Activated CD8-positive, alpha-beta T cell treated with anti-CD3 and anti-CD28 coated beads for 36 hours (primary cell): ENCODE measurements around the gene SHROOM3. TPM values are rescaled to one million over a fixed set of nuclear protein-coding genes. Genes with fewer than 3 reads are reported as not detected.
"Not testable (repeated sequence)": the region's sequence is repeated elsewhere in the genome, so short reads cannot be mapped to it uniquely, and the experiment has no call there.

ENCODE experiments used
- ATAC-seq: fragments of 200-7000 bp; cut with Tn5 transposase; one replicate; pipeline ENCODE4 v1.10.0; 2021; ENCODE audit warnings: mild to moderate bottlenecking, moderate library complexity
- CTCF ChIA-PET: fragments of 350-600 bp; sonication (Branson Sonifier 250); formaldehyde crosslinking; loops from one replicate; lab custom pipeline; 2021; ENCODE audit warnings: antibody characterized with exemption; lab: Charles Lee
- POLR2A ChIA-PET: fragments of 350-600 bp; sonication (Branson Sonifier 250); formaldehyde crosslinking; loops from one replicate; lab custom pipeline; 2021; ENCODE audit warnings: antibody characterized with exemption; lab: Charles Lee
- DNase-seq: peaks from one replicate; pipeline ENCODE4 v3.0.0-alpha.2; 2020
- H3K27ac Mint-ChIP-seq: one replicate; pipeline ENCODE4 v1.8.0; 2021; ENCODE audit warnings: mild to moderate bottlenecking, mixed read lengths
- H3K27me3 Mint-ChIP-seq: one replicate; pipeline ENCODE4 v1.8.0; 2021; ENCODE audit warnings: mixed read lengths
- H3K36me3 Mint-ChIP-seq: one replicate; pipeline ENCODE4 v1.8.0; 2021; ENCODE audit warnings: low read depth, mixed read lengths
- H3K4me1 Mint-ChIP-seq: one replicate; pipeline ENCODE4 v1.8.0; 2021; ENCODE audit warnings: low read depth, mixed read lengths
- H3K4me3 Mint-ChIP-seq: one replicate; pipeline ENCODE4 v1.8.0; 2021; ENCODE audit warnings: mild to moderate bottlenecking, moderate library complexity, mixed read lengths
- H3K9me3 Mint-ChIP-seq: one replicate; pipeline ENCODE4 v1.8.0; 2021; ENCODE audit warnings: mixed read lengths
- intact Hi-C: fragments of 100-400 bp; cut with micrococcal nuclease; formaldehyde crosslinking; loops from one replicate; pipeline ENCODE4 v1.10.0; 2022
- total RNA-seq, 2 experiments: library from RNA; stranded (reverse); gene quantifications; one replicate each; pipeline ENCODE4 v1.2.3, GENCODE V29; 2021
- TF ChIP-seq, protein P1 (sequence below): fragments of 200-600 bp; IDR thresholded peaks from one replicate; pipeline ENCODE4 v1.8.0; 2022; ENCODE audit warnings: antibody characterized with exemption, mild to moderate bottlenecking

Gene SHROOM3
- total RNA-seq, 2 experiments from 2014 or later: not detected

DNA sequence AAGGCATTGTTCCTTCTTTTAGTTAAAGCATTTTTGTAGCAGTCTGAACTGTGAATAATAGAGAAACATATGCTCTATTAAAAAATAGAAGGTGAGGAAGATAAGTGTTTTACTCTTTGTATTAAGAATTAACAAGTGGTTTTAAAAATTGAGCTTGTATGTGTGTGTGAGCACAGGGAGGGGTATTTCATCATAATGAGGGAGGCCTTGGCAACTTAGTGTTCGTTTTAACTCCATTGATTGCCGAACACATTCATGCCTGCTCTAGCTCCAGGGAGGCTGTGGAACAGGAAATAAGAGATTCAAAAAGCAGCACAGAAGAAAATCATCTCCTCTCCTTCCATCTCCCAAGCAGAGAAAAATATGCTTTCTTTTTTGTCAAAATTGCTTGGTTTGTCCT is 14.8 kb downstream of the SHROOM3 start:
- POLR2A ChIA-PET: no interaction called here
- TF ChIP-seq, protein P1, sequence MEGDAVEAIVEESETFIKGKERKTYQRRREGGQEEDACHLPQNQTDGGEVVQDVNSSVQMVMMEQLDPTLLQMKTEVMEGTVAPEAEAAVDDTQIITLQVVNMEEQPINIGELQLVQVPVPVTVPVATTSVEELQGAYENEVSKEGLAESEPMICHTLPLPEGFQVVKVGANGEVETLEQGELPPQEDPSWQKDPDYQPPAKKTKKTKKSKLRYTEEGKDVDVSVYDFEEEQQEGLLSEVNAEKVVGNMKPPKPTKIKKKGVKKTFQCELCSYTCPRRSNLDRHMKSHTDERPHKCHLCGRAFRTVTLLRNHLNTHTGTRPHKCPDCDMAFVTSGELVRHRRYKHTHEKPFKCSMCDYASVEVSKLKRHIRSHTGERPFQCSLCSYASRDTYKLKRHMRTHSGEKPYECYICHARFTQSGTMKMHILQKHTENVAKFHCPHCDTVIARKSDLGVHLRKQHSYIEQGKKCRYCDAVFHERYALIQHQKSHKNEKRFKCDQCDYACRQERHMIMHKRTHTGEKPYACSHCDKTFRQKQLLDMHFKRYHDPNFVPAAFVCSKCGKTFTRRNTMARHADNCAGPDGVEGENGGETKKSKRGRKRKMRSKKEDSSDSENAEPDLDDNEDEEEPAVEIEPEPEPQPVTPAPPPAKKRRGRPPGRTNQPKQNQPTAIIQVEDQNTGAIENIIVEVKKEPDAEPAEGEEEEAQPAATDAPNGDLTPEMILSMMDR: no peak

DNA sequence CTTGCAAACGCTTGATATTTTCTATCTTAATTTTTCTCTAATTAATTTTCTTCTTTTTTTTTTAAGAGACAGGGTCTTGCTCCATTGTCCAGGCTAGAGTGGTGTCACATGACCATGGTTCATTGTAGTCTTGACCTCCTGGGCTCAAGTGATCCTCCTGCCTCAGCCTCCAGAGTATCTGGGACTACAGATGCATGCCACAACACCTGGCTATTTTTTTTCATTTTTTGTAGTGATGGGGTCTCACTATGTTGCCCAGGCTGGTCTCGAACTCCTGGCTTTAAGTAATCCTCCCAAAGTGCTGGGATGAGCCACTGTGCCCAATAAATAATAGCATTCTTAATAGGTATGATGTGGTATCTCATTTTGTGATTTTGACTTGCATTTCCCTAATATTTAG is 18.2 kb downstream of the SHROOM3 start:
- ChIA-PET POLR2A (interaction anchor here (0.7 kb wide), 1 partner anchor 288 kb away, joined by 3 read pairs; no protein-coding TSS in a partner anchor), CTCF (no interaction called here)
- intact Hi-C loops: no loop called here
- ATAC-seq (no peak), DNase-seq (no peak)
- TF ChIP-seq, protein P1: no peak
- H3K36me3 Mint-ChIP-seq: no peaks in the 10 kb centered on the region
- H3K4me3 Mint-ChIP-seq: no peak overlapping the region
- H3K27ac Mint-ChIP-seq: no peak overlapping the region
- H3K4me1 Mint-ChIP-seq: peaks cover 2% of the 10 kb centered on the region
- H3K9me3 Mint-ChIP-seq: no peaks in the 10 kb centered on the region
- H3K27me3 Mint-ChIP-seq: peaks cover 12% of the 10 kb centered on the region

More for the DNA sequence above, 14.8 kb downstream of the SHROOM3 start:
- Mint-ChIP-seq H3K36me3 (no peaks in the 10 kb centered on the region), H3K4me3 (no peak overlapping the region), H3K27ac (no peak overlapping the region), H3K9me3 (no peaks in the 10 kb centered on the region), H3K4me1 (peaks cover 2% of the 10 kb centered on the region), H3K27me3 (peaks cover 10% of the 10 kb centered on the region)
- intact Hi-C loops: no loop called here
- ATAC-seq: no peak
- DNase-seq: no peak
- CTCF ChIA-PET: interaction anchor here (0.9 to 2.0 kb wide), 2 partner anchors 13 to 17 kb away, joined by 3 to 5 read pairs; no protein-coding TSS in a partner anchor

DNA sequence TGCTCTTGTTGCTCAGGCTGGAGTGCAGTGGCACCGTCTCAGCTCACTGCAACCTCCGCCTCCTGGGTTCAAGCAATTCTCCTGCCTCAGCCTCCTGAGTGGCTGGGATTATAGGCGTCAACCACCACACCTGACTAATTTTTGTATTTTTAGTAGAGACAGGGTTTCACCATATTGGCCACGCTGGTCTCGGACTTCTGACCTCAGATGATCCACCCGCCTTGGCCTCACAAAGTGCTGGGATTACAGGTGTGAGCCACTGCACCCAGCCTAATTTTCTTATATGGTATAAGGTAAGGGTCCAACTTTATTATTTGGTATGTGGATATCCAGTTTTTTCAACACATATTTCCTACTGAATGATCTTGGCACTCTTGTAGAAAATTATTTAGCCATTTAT is 19.0 kb downstream of the SHROOM3 start:
- POLR2A ChIA-PET, H3K4me3 Mint-ChIP-seq, DNase-seq, H3K4me1 Mint-ChIP-seq, H3K9me3 Mint-ChIP-seq, H3K36me3 Mint-ChIP-seq, intact Hi-C loops, ATAC-seq, CTCF ChIA-PET, H3K27ac Mint-ChIP-seq: not testable (repeated sequence)
- peaks cover 12% of the 10 kb centered on the region for H3K27me3 Mint-ChIP-seq

DNA sequence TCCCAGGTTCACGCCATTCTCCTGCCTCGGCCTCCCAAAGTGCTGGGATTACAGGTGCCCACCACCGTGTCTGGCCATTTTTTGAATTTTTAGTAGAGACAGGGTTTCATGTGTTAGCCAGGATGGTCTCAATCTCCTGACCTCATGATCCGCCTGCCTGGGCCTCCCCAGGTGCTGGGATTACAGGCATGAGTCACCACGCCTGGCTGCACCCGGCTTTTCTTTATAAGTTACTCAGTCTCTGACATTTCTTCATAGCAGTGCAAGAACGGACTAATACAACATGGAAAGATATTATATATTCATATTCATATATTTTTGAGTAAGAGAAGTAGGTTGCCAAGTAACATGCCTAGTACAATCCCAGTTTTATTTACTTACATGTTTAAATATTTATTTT is 22.9 kb downstream of the SHROOM3 start:
- H3K36me3 Mint-ChIP-seq: no peaks in the 10 kb centered on the region
- H3K4me3 Mint-ChIP-seq: no peak overlapping the region
- peaks cover 5% of the 10 kb centered on the region for H3K27me3 Mint-ChIP-seq
- intact Hi-C loops: no loop called here
- H3K9me3 Mint-ChIP-seq: peaks cover 3% of the 10 kb centered on the region
- TF ChIP-seq, protein P1: no peak
- DNase-seq: no peak
- H3K4me1 Mint-ChIP-seq: no peaks in the 10 kb centered on the region
- ATAC-seq: no peak
- ChIA-PET POLR2A (no interaction called here), CTCF (no interaction called here)
- no peak overlapping the region for H3K27ac Mint-ChIP-seq

DNA sequence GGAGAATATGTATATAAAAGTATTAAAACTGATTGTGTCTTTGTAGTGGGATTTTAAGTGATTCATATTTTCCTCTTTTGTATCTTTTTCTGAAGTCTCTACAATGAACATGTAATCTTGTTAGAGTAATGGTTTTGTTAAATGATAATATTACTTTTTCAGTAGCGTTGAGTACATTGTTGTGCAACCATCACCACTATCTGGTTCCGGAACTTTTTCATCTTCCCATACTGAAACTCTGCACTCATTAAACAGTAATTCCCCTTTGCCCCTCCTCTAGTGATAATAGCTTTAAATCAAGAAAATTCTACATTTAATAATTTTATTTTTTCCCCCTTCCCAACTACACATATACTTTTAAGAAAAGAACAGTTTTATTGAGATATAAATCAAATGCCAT is 23.3 kb downstream of the SHROOM3 start:
- TF ChIP-seq, protein P1: no peak
- H3K4me1 Mint-ChIP-seq: no peaks in the 10 kb centered on the region

More for the DNA sequence above, 23.3 kb downstream of the SHROOM3 start:
- Mint-ChIP-seq H3K4me3 (no peak overlapping the region), H3K9me3 (peaks cover 7% of the 10 kb centered on the region), H3K36me3 (no peaks in the 10 kb centered on the region), H3K27ac (no peak overlapping the region), H3K27me3 (peaks cover 5% of the 10 kb centered on the region)
- DNase-seq (no peak), ATAC-seq (no peak)
- CTCF ChIA-PET: no interaction called here
- POLR2A ChIA-PET: no interaction called here
- intact Hi-C loops: no loop called here
